Measurements from ENCODE around the gene IL12RB2.

- TF ChIP-seq TAF1 (IDR thresholded peaks at IDR 0.05; ENCODE audit: borderline replicate concordance, low read depth, low read length) = no peak
- TF ChIP-seq POLR2A (IDR thresholded peaks at IDR 0.05; ENCODE audit: low read depth, low read length) = no peak
Observed at GRCh38 chr1:67427465-67427864, 119.8 kb downstream of the IL12RB2 start.
